ENCODE results near the gene FRS2.

FRS2 gene

DNA sequence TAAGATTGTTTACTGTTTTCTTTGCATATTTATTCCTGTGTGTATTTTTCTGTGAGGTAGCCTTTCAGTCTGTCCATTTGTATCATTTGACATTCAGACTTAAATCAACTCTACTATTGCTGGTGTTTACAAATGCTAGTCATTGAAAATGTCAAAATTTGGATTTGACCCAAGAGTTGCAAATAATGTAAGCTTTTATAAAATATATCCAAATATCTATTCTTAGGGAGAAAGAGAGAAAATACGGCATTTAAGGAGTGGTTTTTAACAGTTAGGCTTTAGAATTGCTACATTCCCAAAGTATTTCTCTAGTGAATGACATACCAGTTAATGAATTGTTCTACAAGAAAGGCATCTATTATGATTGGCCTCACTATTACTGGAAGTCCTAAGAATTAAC is 37.9 kb downstream of the FRS2 start:
- no peak for DNase-seq

DNA sequence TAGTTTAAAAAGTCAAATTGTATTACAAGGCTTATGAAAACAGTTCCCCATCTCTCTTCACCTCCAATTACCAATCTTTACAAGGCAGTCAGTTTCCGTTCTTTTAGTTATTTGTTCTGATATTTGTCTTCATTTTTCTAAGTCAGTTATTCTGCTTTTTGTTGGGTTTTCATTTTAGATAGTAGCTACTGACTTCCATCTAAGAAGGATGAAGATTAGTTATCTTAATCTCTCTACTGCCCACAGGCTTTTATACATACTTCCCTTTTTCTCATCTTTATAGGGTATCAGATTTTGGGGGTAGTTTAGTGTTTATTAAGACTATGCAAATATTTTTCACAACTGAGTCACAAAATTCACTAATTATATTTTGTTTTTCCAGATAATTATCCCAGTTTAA is 38.4 kb downstream of the FRS2 start:
- no peak for DNase-seq

DNA sequence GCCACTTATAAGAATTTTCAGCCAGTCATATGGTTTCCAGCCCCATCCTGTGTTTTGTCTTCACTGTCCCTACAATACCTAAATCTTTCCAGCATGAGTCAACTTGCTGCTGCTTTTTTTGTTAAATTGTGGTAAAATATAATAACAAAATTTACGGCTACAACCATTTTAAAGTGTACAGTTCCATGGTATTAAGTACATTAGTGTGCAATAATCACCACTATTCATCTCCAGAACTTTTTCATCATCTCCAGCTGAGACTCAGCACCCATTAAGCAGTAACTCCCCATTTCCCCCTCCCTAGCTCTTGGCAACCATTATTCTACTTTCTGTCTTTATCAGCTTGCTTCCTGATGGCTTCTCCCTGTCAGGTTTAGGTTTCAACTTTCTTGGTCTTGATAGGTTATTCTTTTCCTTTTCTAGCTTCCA is 39.1 kb downstream of the FRS2 start:
- no peak for DNase-seq

- no peak for DNase-seq
Measured at GRCh38 chr12:69509904-69510827, 40.0 kb downstream of the FRS2 start.

GRCh38 chr12:69511016-69511415 is 40.8 kb downstream of the FRS2 start:
- no peak for DNase-seq

GRCh38 chr12:69511469-69512267 is 41.5 kb downstream of the FRS2 start:
- DNase-seq: no peak

GRCh38 chr12:69512820-69513219 is 42.6 kb downstream of the FRS2 start:
- no peak for DNase-seq

- DNase-seq: no peak
Measured at GRCh38 chr12:69513297-69513696, 43.1 kb downstream of the FRS2 start.

- no peak for DNase-seq
Measured at GRCh38 chr12:69514111-69514510, 43.9 kb downstream of the FRS2 start.

- DNase-seq: no peak
Measured at GRCh38 chr12:69514845-69515244, 44.7 kb downstream of the FRS2 start.

- no peak for DNase-seq
Measured at GRCh38 chr12:69515394-69515930, 45.3 kb downstream of the FRS2 start.

DNA sequence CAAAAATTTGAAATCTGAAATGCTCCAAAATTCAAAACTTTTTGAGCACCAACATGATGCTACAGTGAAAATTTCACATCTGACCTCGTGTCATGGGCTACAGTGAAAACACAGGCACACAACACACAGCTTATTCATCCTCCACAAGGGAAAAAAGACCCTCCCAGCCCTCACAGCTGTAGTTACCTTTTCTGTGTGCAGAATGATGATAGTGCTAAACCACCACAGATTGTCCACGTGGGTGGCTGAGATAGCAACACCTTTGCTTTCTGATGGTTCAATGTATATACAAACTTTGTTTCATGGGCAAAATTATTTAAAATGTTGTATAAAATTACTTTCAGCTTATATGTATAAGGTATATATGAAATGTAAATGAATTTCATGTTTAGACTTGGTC is 46.8 kb downstream of the FRS2 start:
- no peak for DNase-seq

DNA sequence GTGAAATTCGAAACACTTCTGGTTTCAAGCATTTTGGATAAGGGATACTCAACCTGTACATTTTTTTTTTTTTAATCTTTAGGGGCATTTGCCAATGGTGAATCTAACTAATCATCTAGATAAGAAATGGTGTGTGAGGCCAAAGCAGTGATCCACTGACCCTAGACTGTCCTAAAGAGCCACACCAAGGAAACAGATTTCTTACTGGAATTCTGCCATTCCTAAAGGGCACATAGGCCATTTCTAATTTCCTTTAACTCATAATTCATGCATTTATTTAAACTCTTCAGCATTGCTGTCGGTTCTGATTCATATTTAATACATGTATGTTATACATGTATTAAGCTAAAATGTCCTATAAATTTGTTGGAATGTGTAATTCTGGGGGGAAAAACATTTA is 47.2 kb downstream of the FRS2 start:
- DNase-seq: no peak

- DNase-seq: no peak
Measured at GRCh38 chr12:69519871-69520270, 49.7 kb downstream of the FRS2 start.

- DNase-seq: no peak
Measured at GRCh38 chr12:69523433-69524330, 53.5 kb downstream of the FRS2 start.

DNA sequence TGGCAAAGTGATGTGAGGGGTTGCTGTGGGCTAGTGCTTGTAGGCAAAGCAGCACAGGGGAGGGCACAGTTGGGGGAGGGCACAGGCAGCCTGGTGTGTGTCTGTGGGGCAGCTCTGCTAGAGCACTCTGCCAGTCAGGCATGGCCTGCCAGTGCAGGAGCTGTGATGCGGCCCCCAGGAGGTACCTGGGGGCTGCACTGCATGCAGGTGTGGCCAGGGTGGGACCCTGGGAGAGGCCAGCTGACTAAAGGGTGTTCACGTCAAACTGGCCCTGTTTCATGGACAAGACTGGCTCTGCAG is 54.1 kb downstream of the FRS2 start:
- no peak for DNase-seq

- DNase-seq: no peak
Measured at GRCh38 chr12:69524755-69525469, 54.7 kb downstream of the FRS2 start.

DNA sequence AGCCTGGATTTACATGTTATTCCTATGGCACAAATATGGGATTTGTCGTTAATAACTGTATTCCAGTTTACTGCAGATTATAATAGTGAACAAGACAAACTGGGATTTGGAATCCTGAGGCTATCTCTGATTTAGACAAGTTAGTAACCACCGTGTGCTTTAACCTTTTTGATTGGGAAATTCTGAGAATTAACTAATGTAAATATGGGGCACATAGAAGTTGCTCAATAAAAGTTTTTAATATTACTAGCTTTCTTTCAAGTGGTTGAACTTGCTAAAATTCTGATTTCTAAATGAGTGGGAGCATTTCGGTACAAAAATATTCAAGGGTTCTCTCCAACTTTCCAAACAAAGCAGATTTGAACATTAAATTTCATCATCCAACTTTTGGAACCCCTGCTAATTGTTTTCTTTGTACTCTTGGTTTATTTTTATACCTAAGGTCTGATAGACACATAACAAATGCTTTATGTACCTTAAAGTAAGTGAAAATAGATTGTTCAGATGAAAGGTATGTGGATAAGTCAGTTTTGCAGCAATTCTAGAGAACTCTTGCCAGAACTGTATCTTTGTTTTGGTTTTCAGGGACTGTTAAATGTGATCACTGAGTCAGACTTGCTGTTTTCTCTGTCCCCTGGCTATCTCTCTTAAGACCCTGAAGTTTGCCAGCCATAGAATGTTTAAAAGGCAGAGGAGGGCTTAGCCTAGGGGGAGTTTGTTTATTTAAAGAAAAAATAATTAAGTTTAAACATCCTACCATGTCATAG is 57.5 kb downstream of the FRS2 start:
- DNase-seq: no peak

GRCh38 chr12:69529021-69529420 is 58.8 kb downstream of the FRS2 start:
- no peak for DNase-seq

DNA sequence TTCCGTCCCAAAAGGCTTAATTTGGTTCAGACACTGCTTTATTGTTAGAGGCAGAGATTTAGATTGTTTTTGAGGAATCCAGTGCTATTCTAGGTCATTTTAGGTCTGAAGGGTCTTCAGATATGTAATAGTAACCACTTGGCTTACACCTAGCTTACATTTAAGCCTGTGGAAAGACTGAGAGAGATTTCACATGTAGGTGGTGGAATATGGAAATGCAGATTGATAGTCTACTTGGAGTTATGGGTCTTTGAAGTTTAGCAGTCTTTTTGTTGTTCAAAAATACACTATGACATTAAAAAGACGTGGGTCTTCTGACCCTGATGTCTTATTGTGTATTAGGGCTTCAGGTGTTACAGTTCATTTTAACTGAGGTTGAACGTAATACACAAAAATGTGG is 63.7 kb downstream of the FRS2 start:
- DNase-seq: no peak

DNA sequence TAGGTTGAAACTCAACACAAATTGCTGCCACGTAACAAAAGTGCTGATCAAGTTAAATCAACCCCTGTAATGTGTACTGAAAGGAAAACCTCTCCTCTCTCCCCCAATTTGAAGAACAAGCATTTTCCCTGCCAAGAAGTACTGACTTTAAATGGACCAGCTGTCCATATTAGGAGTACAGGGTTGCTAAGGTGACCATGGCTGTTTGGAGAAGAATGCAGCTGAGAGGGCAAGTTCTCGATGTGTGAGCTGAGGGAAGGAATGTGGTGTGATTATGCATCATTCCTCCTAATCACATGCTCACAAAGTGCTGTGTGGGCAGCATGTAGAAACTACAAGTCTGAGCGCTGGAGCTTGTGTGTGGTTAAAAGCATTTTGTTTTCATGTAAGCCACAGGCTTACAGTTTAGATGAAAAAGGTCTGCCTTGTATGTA is 64.2 kb downstream of the FRS2 start:
- DNase-seq: peak; percentile 29
